Nephron (organoid): ENCODE measurements around the gene ECHDC3.

ENCODE experiments used
- H3K27ac Mint-ChIP-seq, 3 experiments: 2 replicates each; pipeline ENCODE4 v1.8.0; 2020; ENCODE audit warnings: mixed read lengths in 3 of 3, mild to moderate bottlenecking in 2 of 3, moderate library complexity in 1 of 3
- H3K27me3 Mint-ChIP-seq: 2 replicates; pipeline ENCODE4 v1.8.0; 2021; ENCODE audit warnings: low read depth, mild to moderate bottlenecking, moderate library complexity, mixed read lengths
- H3K36me3 Mint-ChIP-seq: 2 replicates; pipeline ENCODE4 v1.8.0; 2020; ENCODE audit warnings: low read depth, mixed read lengths
- H3K4me1 Mint-ChIP-seq: 2 replicates; pipeline ENCODE4 v1.8.0; 2020; ENCODE audit warnings: mixed read lengths
- H3K4me3 Mint-ChIP-seq, 3 experiments: 2 replicates each; pipeline ENCODE4 v1.8.0; 2020; ENCODE audit warnings: mild to moderate bottlenecking in 3 of 3, mixed read lengths in 3 of 3, moderate library complexity in 2 of 3
- H3K9me3 Mint-ChIP-seq: 2 replicates; pipeline ENCODE4 v1.8.0; 2020; ENCODE audit warnings: mixed read lengths
- TF ChIP-seq, protein P1 (sequence below), 3 experiments: fragments of 200-600 bp; sonication (generic); IDR thresholded peaks; one replicate each; pipeline ENCODE4 v1.5.0; 2021; ENCODE audit warnings: antibody characterized with exemption in 3 of 3; ENCODE audit not compliant: unreplicated experiment in 3 of 3

Gene ECHDC3

DNA sequence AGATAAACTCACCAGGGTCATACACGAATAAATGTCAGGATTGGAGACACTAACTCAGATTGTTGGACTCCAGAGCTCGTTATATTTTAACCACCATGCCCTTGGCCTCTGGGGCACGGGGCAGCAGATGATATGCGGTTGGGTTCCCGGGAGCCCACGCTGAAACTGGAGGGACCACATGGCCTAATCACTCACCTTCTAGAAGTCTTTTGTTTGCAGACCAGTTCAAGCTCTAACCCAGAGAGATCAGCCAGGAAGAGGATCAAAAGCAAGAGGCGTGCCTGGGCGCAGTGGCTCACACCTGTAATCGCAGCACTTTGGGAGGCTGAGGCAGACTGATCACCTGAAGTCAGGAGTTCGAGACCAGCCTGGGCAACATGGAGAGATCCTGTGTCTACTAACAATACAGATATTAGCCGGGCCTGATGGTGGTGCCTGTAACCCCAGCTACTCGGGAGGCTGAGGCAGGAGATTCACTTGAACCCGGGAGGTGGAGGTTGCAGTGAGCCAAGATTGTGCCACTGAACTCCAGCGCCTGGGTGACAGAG, 42.6 kb upstream of the ECHDC3 start:
- peak overlapping the region in 1 of 3 experiments; percentile 55 for H3K27ac Mint-ChIP-seq

DNA sequence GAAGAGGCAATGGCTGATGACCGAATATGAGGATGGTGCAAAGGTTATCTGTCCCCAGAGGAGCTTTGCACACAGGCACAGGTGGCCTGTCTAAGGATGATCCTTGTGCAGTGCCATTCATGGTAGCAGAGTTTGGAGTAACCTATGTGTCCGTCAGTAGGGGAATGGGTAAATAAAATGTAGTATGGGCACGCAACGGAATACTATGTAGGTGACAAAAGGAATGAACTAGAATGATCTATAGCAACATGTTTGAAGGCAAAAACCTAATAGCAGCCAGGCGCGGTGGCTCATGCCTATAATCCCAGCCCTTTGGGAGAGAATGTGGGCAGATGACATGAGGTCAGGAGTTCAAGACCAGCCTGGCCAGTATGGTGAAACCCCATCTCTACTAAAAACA, 41.6 kb upstream of the ECHDC3 start:
- no peaks in the 10 kb centered on the region for H3K36me3 Mint-ChIP-seq
- peaks cover 13% of the 10 kb centered on the region for H3K27me3 Mint-ChIP-seq
- TF ChIP-seq, protein P1, sequence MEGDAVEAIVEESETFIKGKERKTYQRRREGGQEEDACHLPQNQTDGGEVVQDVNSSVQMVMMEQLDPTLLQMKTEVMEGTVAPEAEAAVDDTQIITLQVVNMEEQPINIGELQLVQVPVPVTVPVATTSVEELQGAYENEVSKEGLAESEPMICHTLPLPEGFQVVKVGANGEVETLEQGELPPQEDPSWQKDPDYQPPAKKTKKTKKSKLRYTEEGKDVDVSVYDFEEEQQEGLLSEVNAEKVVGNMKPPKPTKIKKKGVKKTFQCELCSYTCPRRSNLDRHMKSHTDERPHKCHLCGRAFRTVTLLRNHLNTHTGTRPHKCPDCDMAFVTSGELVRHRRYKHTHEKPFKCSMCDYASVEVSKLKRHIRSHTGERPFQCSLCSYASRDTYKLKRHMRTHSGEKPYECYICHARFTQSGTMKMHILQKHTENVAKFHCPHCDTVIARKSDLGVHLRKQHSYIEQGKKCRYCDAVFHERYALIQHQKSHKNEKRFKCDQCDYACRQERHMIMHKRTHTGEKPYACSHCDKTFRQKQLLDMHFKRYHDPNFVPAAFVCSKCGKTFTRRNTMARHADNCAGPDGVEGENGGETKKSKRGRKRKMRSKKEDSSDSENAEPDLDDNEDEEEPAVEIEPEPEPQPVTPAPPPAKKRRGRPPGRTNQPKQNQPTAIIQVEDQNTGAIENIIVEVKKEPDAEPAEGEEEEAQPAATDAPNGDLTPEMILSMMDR (IDR thresholded peaks at IDR 0.05; ENCODE audit: unreplicated experiment in 3 of 3), result no peak
- peaks cover 10% of the 10 kb centered on the region for H3K4me1 Mint-ChIP-seq
- H3K27ac Mint-ChIP-seq, result no peak overlapping the region
- H3K4me3 Mint-ChIP-seq, result no peak overlapping the region
- H3K9me3 Mint-ChIP-seq, result no peaks in the 10 kb centered on the region

More for the DNA sequence above, 42.6 kb upstream of the ECHDC3 start:
- H3K9me3 Mint-ChIP-seq, result no peaks in the 10 kb centered on the region
- TF ChIP-seq, protein P1 (IDR thresholded peaks at IDR 0.05; ENCODE audit: unreplicated experiment in 3 of 3), result no peak
- H3K4me1 Mint-ChIP-seq, result peaks cover 10% of the 10 kb centered on the region
- H3K27me3 Mint-ChIP-seq, result peaks cover 13% of the 10 kb centered on the region
- H3K4me3 Mint-ChIP-seq, result no peak overlapping the region
- no peaks in the 10 kb centered on the region for H3K36me3 Mint-ChIP-seq

DNA sequence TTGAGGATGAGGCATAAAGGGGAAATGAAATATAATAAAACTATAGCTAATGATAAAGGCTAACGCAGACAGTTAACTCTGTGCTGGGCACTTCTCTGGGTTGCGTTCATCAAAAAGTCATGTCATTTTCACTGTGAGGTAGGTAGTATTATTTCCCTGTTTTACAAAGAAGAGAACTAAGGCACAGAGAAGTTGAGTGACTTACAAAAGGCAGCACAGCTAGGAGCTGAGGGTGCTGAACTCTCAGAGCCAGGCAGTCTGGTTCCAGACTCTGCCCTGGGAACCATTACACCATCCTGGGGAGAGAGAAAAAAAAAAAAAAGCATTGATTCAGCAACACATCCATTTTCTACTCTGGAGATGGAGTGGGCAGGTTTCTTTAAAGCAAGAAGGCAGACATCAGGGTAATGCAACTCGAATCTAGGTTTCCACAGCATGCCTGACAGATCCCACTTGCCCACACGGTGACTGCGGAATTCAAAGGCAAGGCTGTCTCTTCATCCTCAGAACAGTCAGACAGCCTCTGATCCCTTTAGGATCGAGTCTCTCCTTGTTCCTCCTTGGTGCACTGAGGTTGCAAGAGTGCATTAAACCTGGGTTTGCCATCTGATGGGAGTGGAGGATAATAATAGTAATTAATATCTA, 40.6 kb upstream of the ECHDC3 start:
- H3K9me3 Mint-ChIP-seq, result peaks cover 2% of the 10 kb centered on the region
- no peaks in the 10 kb centered on the region for H3K36me3 Mint-ChIP-seq
- peaks cover 14% of the 10 kb centered on the region for H3K27me3 Mint-ChIP-seq
- H3K4me3 Mint-ChIP-seq, result no peak overlapping the region
- TF ChIP-seq, protein P1 (IDR thresholded peaks at IDR 0.05; ENCODE audit: unreplicated experiment in 3 of 3), result no peak
- H3K27ac Mint-ChIP-seq, result no peak overlapping the region
- peaks cover 10% of the 10 kb centered on the region for H3K4me1 Mint-ChIP-seq

DNA sequence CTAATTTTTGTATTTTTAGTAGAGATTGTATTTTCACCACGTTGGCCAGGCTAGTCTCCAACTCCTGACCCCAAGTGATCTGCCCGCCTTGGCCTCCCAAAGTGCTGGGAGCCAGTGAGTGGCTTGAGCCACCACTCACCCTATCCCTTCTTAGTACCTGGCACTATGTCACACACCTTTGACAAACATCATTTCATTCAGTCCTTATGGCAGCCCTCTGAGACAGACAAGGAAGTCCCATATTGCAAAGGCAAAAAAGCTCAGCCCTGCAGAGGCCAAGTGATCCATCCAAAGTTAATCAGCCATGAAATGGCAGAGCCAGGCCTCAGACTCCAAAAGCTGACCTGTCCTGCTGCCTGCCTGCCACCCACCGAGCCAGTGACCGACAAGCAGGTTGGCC, 39.9 kb upstream of the ECHDC3 start:
- Mint-ChIP-seq H3K27me3 (peaks cover 14% of the 10 kb centered on the region), H3K4me3 (no peak overlapping the region), H3K36me3 (no peaks in the 10 kb centered on the region), H3K9me3 (peaks cover 2% of the 10 kb centered on the region), H3K27ac (peak overlapping the region in 1 of 3 experiments; percentile 7), H3K4me1 (peaks cover 10% of the 10 kb centered on the region)
- TF ChIP-seq, protein P1 (IDR thresholded peaks at IDR 0.05; ENCODE audit: unreplicated experiment in 3 of 3), result no peak

DNA sequence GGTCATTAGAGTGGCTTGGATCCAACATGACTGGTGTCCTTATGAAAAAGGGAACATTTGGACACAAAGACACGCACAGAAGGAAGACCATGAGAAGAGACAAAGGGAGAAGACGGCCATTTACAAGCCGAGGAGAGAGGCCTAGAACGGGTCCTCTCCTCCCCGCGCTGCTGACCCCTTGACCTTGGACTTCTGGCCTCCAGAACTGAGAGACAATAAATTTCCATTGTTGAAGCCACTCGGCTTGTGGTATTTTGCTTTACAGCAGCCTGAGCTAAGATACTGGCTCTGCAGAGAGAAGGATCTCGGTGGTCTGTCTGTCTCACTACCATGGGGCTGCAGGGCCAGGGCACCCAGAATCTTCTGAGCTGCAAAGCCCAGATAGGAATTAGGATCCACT, 38.1 kb upstream of the ECHDC3 start:
- TF ChIP-seq, protein P1 (IDR thresholded peaks at IDR 0.05; ENCODE audit: unreplicated experiment in 3 of 3), result no peak
- peaks cover 15% of the 10 kb centered on the region for H3K4me1 Mint-ChIP-seq
- peaks cover 2% of the 10 kb centered on the region for H3K9me3 Mint-ChIP-seq
- H3K27me3 Mint-ChIP-seq, result peaks cover 14% of the 10 kb centered on the region
- no peaks in the 10 kb centered on the region for H3K36me3 Mint-ChIP-seq
- H3K4me3 Mint-ChIP-seq, result no peak overlapping the region
- peak overlapping the region in 2 of 3 experiments; percentile 21 to 23 for H3K27ac Mint-ChIP-seq

DNA sequence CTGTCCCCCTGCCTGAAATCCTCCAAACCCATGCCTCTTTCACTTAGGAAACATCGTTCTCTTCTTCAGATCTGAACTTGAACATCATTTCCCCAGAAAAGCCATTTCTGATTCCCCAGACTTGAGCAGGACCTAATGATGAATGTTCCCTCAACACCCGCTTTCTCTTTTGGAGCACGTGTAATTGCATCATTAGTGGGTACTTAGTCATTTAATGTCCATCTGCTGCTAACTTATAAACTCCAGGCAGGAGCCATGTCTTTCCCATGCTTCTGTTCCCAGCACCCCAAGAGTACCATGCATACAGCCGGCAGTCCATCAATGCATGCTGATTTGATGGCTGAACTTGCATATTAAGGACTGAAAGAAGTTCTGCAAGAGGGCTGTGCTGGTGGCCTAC, 36.5 kb upstream of the ECHDC3 start:
- Mint-ChIP-seq H3K36me3 (no peaks in the 10 kb centered on the region), H3K9me3 (peaks cover 2% of the 10 kb centered on the region), H3K27me3 (peaks cover 19% of the 10 kb centered on the region), H3K4me3 (no peak overlapping the region), H3K4me1 (peaks cover 15% of the 10 kb centered on the region), H3K27ac (no peak overlapping the region)
- TF ChIP-seq, protein P1 (IDR thresholded peaks at IDR 0.05; ENCODE audit: unreplicated experiment in 3 of 3), result no peak
